Stimulated activated CD4-positive, alpha-beta T cell treated with anti-CD3 and anti-CD28 coated beads, Interleukin-4, amount 100 ng/mL, for 1 hour (primary cell): Measurements from ENCODE around the gene GFOD1.
"Not testable (repeated sequence)": the region's sequence is repeated elsewhere in the genome, so short reads cannot be mapped to it uniquely, and the experiment has no call there.

Experiments used
- DNase-seq: peaks from one replicate; pipeline ENCODE4 v3.0.0-alpha.2; 2020

Gene GFOD1

GRCh38 chr6:13348334-13349113, 138.9 kb downstream of the GFOD1 start:
- DNase-seq: no peak

- no peak for DNase-seq
Observed at GRCh38 chr6:13346245-13346644, 141.2 kb downstream of the GFOD1 start.

GRCh38 chr6:13342414-13343019, 144.9 kb downstream of the GFOD1 start:
- no peak for DNase-seq

GRCh38 chr6:13339863-13340630, 147.4 kb downstream of the GFOD1 start:
- no peak for DNase-seq

- DNase-seq: no peak
Observed at GRCh38 chr6:13338038-13338437, 149.4 kb downstream of the GFOD1 start.

- peak; percentile 85 for DNase-seq
Observed at GRCh38 chr6:13336553-13336952, 150.8 kb downstream of the GFOD1 start.

GRCh38 chr6:13334953-13335352, 152.4 kb downstream of the GFOD1 start:
- DNase-seq: no peak

GRCh38 chr6:13332349-13332706, 155.1 kb downstream of the GFOD1 start:
- no peak for DNase-seq

- no peak for DNase-seq
Observed at GRCh38 chr6:13331516-13332348, 155.7 kb downstream of the GFOD1 start.

GRCh38 chr6:13328875-13329183, 158.6 kb downstream of the GFOD1 start:
- no peak for DNase-seq

GRCh38 chr6:13328076-13328874, 159.1 kb downstream of the GFOD1 start, which contains the start of gene TBC1D7:
Gene TBC1D7, minus strand, starts transcription at chr6:13328537. Its CDS starts 1,639 bp downstream, at chr6:13326898.
- peak; percentile 93 for DNase-seq

- no peak for DNase-seq
Observed at GRCh38 chr6:13327691-13328075, 159.7 kb downstream of the GFOD1 start.

- not testable (repeated sequence) for DNase-seq
Observed at GRCh38 chr6:13326031-13326586, 161.3 kb downstream of the GFOD1 start.

- no peak for DNase-seq
Observed at GRCh38 chr6:13319891-13320564, 167.4 kb downstream of the GFOD1 start.

GRCh38 chr6:13318821-13319220, 168.6 kb downstream of the GFOD1 start:
- no peak for DNase-seq

- no peak for DNase-seq
Observed at GRCh38 chr6:13315896-13316295, 171.5 kb downstream of the GFOD1 start.

- no peak for DNase-seq
Observed at GRCh38 chr6:13314806-13315205, 172.6 kb downstream of the GFOD1 start.

GRCh38 chr6:13311155-13311554, 176.2 kb downstream of the GFOD1 start:
- DNase-seq: no peak

- no peak for DNase-seq
Observed at GRCh38 chr6:13308332-13308731, 179.1 kb downstream of the GFOD1 start.
